ENCODE results near the gene APEX1.

The APEX1 gene

DNA sequence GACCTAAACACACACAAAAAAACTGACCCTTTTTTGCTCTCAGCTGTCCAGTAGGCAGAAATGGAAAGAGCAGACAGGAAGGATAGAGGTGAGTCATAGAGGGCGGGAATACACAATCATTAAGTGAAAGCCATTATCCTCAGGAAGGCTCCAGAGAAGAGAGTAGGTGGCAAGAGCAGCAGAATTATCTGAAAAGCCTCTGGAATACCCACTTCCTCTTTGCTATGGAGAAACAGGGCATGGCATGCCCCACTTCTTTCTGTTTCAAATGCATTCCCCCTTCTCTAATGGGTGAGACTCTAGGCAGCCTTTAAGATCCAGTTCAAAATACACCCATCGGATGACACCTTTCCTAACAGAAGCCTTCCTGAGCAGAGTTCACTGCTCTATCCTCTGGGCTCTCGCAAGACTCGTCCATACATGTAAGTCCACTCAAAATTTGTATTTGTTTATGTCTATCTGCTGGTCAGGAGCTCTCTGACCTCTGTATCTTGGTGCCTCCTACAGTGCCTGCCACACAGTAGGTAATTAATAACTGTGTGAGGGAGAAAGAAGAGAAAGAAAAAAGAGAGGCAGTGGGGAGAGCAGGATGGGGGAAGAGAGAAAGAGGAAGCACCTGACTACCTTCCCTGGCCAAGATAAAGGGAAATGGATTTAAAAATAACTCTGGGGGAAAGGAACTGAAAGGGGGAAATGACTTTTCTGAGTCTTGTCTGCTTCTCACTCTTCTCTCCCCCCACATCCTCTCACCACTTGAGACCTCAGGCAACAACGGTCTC lies 27.6 kb upstream of the APEX1 start:
- TF ChIP-seq, protein P1, sequence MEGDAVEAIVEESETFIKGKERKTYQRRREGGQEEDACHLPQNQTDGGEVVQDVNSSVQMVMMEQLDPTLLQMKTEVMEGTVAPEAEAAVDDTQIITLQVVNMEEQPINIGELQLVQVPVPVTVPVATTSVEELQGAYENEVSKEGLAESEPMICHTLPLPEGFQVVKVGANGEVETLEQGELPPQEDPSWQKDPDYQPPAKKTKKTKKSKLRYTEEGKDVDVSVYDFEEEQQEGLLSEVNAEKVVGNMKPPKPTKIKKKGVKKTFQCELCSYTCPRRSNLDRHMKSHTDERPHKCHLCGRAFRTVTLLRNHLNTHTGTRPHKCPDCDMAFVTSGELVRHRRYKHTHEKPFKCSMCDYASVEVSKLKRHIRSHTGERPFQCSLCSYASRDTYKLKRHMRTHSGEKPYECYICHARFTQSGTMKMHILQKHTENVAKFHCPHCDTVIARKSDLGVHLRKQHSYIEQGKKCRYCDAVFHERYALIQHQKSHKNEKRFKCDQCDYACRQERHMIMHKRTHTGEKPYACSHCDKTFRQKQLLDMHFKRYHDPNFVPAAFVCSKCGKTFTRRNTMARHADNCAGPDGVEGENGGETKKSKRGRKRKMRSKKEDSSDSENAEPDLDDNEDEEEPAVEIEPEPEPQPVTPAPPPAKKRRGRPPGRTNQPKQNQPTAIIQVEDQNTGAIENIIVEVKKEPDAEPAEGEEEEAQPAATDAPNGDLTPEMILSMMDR (IDR thresholded peaks at IDR 0.05; ENCODE audit: low read depth, low read length), result no peak
- H3K4me3 ChIP-seq (ENCODE audit: low read depth, low read length), result no peak overlapping the region

DNA sequence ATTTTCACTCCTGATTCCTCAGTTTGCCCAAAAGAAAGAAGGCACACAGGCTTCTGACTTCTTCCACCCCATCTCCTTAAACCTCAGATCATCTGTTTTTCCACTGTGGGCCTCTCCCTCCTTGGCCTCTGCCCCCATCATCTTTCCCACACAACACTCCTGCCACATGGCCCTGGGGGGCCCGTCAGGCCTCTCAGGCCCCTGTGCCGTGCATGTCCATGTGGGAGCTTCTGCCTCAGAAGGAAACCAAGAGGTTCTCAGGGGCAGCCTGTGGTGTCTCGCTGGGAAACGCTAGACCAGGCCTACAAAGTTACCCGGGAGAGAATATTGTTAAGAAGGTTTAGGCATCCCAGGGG lies 27.0 kb upstream of the APEX1 start:
- TF ChIP-seq, protein P1 (IDR thresholded peaks at IDR 0.05; ENCODE audit: low read depth, low read length), result no peak
- no peak overlapping the region for H3K4me3 ChIP-seq (ENCODE audit: low read depth, low read length)

DNA sequence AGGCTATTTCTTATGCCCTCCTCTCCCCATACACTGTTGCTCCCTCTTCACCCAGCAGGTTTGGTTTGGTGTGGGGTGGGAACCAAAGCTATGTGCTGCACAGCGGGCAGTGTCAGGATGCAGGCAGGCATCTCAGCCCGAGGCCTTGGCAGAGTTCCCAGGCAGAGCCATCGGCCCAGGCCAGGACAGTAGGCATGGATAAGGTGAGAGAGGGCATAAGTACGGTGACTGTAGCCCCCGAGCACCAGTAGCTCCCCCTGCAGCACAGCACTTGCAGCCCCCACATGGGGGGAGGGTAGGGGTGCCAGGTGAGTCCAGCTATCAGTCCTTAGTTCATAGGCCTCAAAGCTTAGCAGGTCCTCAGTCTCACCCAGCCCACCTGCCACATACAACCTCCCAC lies 26.2 kb upstream of the APEX1 start:
- TF ChIP-seq, protein P1 (IDR thresholded peaks at IDR 0.05; ENCODE audit: low read depth, low read length), result no peak
- H3K4me3 ChIP-seq (ENCODE audit: low read depth, low read length), result no peak overlapping the region

DNA sequence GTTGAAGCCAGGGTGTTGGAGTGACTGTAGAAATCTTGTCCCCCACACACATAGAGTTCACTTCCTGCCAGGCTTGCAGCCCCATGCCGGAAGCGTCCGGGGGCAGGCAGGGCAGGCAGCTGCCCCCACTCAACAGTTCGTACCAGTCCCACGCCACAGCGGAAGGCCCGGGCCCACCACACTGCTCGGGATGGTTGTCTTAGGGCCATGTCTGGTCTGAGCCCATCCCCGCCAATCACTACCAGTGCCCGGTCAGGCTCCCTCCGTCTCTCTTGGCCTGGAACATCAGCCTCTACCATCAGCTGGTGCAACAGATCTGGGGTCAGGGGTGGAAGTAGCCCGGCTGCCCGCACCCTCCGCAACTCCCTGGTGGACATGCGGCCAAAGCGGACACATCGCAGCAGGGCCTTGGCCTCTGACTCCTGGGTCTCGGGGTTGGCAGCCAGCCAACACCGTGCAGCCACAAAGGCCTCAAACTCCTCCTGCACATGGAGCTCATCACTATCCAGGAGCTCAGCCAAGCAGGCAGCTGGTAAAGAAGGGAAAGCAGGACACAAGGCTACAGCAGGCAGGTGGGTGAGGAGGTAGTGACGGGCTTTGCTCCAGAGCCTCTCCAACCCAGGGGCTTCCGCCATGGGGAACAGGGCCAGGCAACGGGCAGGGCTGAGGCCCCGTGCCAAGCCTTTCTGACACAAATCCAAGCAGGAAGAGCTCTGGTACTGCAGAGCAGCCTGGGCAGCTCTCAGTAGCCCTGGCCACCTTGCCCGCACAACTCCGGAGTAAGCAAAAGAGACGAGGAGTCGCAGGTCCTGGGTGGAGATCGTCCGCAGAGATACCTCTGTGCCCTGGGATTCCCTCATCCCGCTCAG lies 25.0 kb upstream of the APEX1 start:
- H3K4me3 ChIP-seq (ENCODE audit: low read depth, low read length), result no peak overlapping the region
- TF ChIP-seq, protein P1 (IDR thresholded peaks at IDR 0.05; ENCODE audit: low read depth, low read length), result no peak

DNA sequence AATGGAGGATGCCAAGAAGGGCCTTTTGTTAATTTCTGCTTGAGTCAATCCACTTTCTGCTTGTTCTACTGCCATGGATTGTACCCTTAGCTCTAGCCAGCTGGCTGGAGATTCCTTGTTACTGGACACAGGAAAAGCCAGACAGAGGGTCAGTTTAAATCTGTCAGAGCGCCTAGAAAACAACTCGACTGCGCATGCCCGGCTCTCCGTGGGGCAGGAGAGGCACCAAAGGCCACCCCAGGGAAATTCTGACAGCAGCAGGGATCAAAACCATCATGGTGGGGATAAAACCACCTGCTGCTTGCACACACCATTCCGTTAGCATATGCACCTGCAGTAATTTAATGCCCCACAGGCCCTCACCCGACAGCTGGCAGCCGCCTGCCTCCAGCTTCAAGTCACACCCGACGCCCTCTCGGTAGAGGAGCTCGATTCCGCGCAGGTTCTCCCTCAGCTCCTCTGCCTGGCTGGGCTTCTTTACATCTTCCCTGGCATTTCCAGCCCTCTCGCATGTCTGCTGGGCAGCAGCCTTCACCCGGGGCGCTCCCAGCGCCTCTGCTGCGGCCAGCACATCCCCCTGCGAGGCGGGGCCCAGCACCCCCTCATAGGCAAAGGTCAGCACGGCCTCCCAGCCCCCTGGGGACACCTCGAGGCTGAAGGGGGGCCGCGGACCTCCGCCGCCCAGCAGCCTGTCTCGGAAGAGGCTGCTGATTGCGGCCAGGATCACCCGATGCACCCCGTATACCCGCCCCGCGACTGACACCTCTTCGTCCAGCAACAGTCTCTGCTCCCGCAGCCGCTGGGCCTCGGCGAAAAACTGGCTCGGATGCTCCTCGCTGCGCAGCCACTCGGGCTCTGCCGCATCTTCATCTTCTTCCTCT lies 20.1 kb upstream of the APEX1 start:
- H3K4me3 ChIP-seq (ENCODE audit: low read depth, low read length), result no peak overlapping the region
- TF ChIP-seq, protein P1 (IDR thresholded peaks at IDR 0.05; ENCODE audit: low read depth, low read length), result no peak

DNA sequence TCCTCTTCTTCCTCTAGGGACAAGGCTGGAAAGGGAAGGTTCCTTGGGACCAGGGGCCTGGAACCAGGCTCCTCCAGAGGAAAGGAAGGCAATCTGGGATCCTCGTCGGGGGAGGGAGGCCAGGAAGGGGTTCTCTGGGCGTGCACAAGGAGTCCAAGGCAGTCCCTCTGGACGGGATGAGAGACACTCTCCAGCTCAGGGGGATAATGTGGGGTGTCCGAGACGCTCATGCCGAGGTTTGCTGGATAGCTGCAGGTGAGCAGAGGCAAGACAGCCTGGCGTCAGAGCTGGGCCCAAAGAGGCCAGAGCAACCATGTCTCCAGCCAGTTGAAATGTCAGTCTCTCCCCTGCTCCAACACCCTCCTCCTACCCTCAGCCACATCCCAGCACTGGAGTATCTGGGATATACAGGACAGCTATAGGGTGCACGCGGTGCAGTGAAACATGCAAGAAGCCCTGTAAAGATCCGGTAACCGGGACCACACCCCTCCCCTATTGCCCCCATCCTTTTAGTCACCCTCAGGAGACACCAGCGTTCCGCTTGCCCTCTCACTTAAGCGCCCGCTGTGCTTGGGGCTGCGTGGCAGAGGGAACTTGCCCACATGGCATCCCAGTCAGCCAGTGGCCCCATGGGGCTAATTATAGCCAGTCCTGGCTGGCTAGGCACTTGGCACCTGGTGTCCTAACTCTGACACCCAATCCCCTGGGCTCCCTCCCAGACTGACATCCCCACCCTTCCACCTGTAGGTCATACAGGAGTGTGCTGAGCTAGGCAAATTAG lies 19.3 kb upstream of the APEX1 start, which contains the start of gene KLHL33:
Gene KLHL33, minus strand, starts transcription at position 585 of the 781 bp plus-strand sequence. Its CDS starts 355 bp downstream, at position 230.
- TF ChIP-seq, protein P1 (IDR thresholded peaks at IDR 0.05; ENCODE audit: low read depth, low read length), result no peak
- H3K4me3 ChIP-seq (ENCODE audit: low read depth, low read length), result no peak within 1 kb of the TSS
